Measurements from ENCODE around the gene GID8. TPM values are rescaled to one million over a fixed set of nuclear protein-coding genes. Genes with fewer than 3 reads are reported as not detected.

Gene GID8
- total and polyA plus RNA-seq, 8 donors = 24.5 to 52.6 (median 47.6) TPM

- Histone ChIP-seq H3K4me1 (peaks cover 25 to 56% of the 10 kb centered on the region in 2 donors), H3K36me3 (peaks cover 0 to 15% of the 10 kb centered on the region in 2 donors), H3K27ac (peak overlapping the region; percentile 80 to 82), H3K4me3 (peak overlapping the region; percentile 38 to 63), H3K9me3 (no peaks in the 10 kb centered on the region), H3K27me3 (no peaks in the 10 kb centered on the region)
- DNase-seq = peak; percentile 30 to 93 (median 66)
- no peak for TF ChIP-seq CTCF (IDR thresholded peaks at IDR 0.05)
- intact Hi-C loops (cut with DNase I) = no loop called here
- ATAC-seq = peak; percentile 72
These were observed 8.9 kb upstream of the GID8 start for GRCh38 chr20:62929051-62929538.

GRCh38 chr20:62931464-62931863, 6.5 kb upstream of the GID8 start:
- H3K27me3 ChIP-seq = no peaks in the 10 kb centered on the region
- no peak overlapping the region for H3K27ac ChIP-seq
- H3K4me3 ChIP-seq = no peak overlapping the region
- ATAC-seq = no peak
- no peak for DNase-seq
- H3K36me3 ChIP-seq = peaks cover 0 to 25% of the 10 kb centered on the region in 2 donors
- peaks cover 22 to 64% of the 10 kb centered on the region in 2 donors for H3K4me1 ChIP-seq
- intact Hi-C loops (cut with DNase I) = no loop called here
- H3K9me3 ChIP-seq = no peaks in the 10 kb centered on the region
- no peak for TF ChIP-seq CTCF (IDR thresholded peaks at IDR 0.05)

- no peak for TF ChIP-seq CTCF (IDR thresholded peaks at IDR 0.05)
- intact Hi-C loops (cut with DNase I) = no loop called here
These were observed 4.0 kb upstream of the GID8 start for GRCh38 chr20:62933966-62934365.

GRCh38 chr20:62935204-62935967, 2.6 kb upstream of the GID8 start:
- no peak overlapping the region for H3K4me3 ChIP-seq
- DNase-seq = no peak
- no peak overlapping the region for H3K27ac ChIP-seq
- no peaks in the 10 kb centered on the region for H3K27me3 ChIP-seq
- peaks cover 0 to 25% of the 10 kb centered on the region in 2 donors for H3K36me3 ChIP-seq
- H3K9me3 ChIP-seq = no peaks in the 10 kb centered on the region
- no peak for TF ChIP-seq CTCF (IDR thresholded peaks at IDR 0.05)
- H3K4me1 ChIP-seq = peaks cover 21 to 49% of the 10 kb centered on the region in 2 donors
- intact Hi-C loops (cut with DNase I) = no loop called here
- no peak for ATAC-seq

More at GRCh38 chr20:62933966-62934365, 4.0 kb upstream of the GID8 start:
- peaks cover 11 to 50% of the 10 kb centered on the region in 2 donors for H3K4me1 ChIP-seq
- H3K27ac ChIP-seq = no peak overlapping the region
- ATAC-seq (no peak), DNase-seq (no peak)
- peaks cover 0 to 25% of the 10 kb centered on the region in 2 donors for H3K36me3 ChIP-seq
- H3K4me3 ChIP-seq = no peak overlapping the region
- no peaks in the 10 kb centered on the region for H3K9me3 ChIP-seq
- H3K27me3 ChIP-seq = no peaks in the 10 kb centered on the region

- Histone ChIP-seq H3K36me3 (peaks cover 0 to 28% of the 10 kb centered on the region in 2 donors), H3K27ac (no peak overlapping the region), H3K4me1 (peaks cover 21 to 49% of the 10 kb centered on the region in 2 donors), H3K9me3 (no peaks in the 10 kb centered on the region), H3K27me3 (no peaks in the 10 kb centered on the region), H3K4me3 (peak overlapping the region in 1 of 2 donors; percentile 83)
- DNase-seq (no peak), ATAC-seq (no peak)
- intact Hi-C loops (cut with DNase I) = no loop called here
- TF ChIP-seq CTCF (IDR thresholded peaks at IDR 0.05) = no peak
These were observed 1.9 kb upstream of the GID8 start for GRCh38 chr20:62935968-62936585.
